Measurements from ENCODE around the gene PCA3. TPM values are rescaled to one million over a fixed set of nuclear protein-coding genes. Genes with fewer than 3 reads are reported as not detected.
"Not testable (repeated sequence)": the region's sequence is repeated elsewhere in the genome, so short reads cannot be mapped to it uniquely, and the experiment has no call there.

Gene PCA3
- total RNA-seq, 1 experiment from 2014 or later, result not detected

DNA sequence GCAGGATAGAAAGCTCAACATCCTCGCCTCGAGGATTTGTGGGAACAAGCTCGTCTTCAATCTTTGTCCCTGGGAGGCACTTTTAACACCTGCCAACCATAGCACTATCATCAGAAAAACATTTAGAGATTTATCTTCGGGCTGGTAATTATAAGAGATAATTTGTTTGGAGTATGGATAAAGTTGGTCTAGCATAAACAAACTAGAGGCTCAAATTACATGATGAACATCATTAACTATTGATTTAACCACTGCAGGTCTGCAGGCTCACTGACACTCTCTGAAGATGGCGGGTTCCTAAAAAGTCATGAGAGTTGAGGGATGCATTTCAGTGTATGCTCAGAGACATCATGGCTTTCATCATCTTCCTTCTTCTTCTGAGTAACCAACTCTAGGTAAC is 25.8 kb upstream of the PCA3 start:
- Histone ChIP-seq H3K79me2 (ENCODE audit: low read depth) (no peaks in the 10 kb centered on the region), H3K4me3 (no peak overlapping the region), H3K9me2 (ENCODE audit: insufficient read depth) (no peaks in the 10 kb centered on the region; the same call in 1 of the 2 replicates), H3F3A (ENCODE audit: insufficient read depth, low read depth) (no peaks in the 10 kb centered on the region), H3K27ac (no peak overlapping the region), H3K27me3 (ENCODE audit: insufficient read depth, low read depth) (peaks cover 42% of the 10 kb centered on the region), H3K36me3 (ENCODE audit: low read depth) (no peaks in the 10 kb centered on the region), H3K4me2 (no peak overlapping the region), H4K20me1 (ENCODE audit: insufficient read depth) (no peaks in the 10 kb centered on the region), H3K9me3 (ENCODE audit: insufficient read depth, low read depth) (peaks cover 3% of the 10 kb centered on the region; the same call in 1 of the 2 replicates), H2AFZ (no peak overlapping the region), H3K4me1 (replicated peaks; ENCODE audit: insufficient read depth) (no peaks in the 10 kb centered on the region)
- no peak for DNase-seq
- no peak for TF ChIP-seq EZH2 (IDR thresholded peaks at IDR 0.05; ENCODE audit: low read depth)
- TF ChIP-seq, protein P1, sequence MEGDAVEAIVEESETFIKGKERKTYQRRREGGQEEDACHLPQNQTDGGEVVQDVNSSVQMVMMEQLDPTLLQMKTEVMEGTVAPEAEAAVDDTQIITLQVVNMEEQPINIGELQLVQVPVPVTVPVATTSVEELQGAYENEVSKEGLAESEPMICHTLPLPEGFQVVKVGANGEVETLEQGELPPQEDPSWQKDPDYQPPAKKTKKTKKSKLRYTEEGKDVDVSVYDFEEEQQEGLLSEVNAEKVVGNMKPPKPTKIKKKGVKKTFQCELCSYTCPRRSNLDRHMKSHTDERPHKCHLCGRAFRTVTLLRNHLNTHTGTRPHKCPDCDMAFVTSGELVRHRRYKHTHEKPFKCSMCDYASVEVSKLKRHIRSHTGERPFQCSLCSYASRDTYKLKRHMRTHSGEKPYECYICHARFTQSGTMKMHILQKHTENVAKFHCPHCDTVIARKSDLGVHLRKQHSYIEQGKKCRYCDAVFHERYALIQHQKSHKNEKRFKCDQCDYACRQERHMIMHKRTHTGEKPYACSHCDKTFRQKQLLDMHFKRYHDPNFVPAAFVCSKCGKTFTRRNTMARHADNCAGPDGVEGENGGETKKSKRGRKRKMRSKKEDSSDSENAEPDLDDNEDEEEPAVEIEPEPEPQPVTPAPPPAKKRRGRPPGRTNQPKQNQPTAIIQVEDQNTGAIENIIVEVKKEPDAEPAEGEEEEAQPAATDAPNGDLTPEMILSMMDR (conservative IDR thresholded peaks at IDR 0.05), result no peak
- ChIA-PET POLR2A (ENCODE audit: unreplicated experiment) (no interaction called here), CTCF (no interaction called here)
- no TSS peak for BruUV-seq (replicated peaks)
- intact Hi-C loops (cut with micrococcal nuclease; ENCODE audit: unreplicated experiment), result no loop called here

DNA sequence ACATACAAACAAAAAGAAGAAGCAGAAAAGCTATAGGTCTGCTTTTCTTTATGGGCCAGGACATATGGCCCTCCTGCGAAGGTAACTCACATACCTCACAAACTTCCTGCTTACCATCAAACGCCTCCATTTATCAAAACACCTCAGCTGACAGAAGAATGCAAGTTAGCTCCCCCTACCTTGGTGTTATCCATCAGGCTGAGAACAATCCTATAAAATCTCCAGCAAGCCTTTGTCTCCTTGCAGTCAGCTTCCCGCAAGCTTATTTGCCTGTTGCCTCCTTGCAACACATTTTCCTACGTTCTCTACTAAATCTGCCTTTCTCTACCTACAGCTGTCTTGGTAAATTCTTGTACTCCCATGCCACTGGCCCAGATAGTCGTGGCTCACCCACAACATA is 22.7 kb upstream of the PCA3 start:
- CTCF ChIA-PET, result no interaction called here
- H3K27me3 ChIP-seq (ENCODE audit: insufficient read depth, low read depth), result peaks cover 51% of the 10 kb centered on the region
- no peaks in the 10 kb centered on the region for H3K36me3 ChIP-seq (ENCODE audit: low read depth)
- POLR2A ChIA-PET (ENCODE audit: unreplicated experiment), result no interaction called here
- H4K20me1 ChIP-seq (ENCODE audit: insufficient read depth), result no peaks in the 10 kb centered on the region
- BruUV-seq (replicated peaks), result no TSS peak
- no peaks in the 10 kb centered on the region for H3K4me1 ChIP-seq (replicated peaks; ENCODE audit: insufficient read depth)
- DNase-seq, result no peak
- H3K27ac ChIP-seq, result no peak overlapping the region
- H3F3A ChIP-seq (ENCODE audit: insufficient read depth, low read depth), result no peaks in the 10 kb centered on the region
- H2AFZ ChIP-seq, result no peak overlapping the region
- no peaks in the 10 kb centered on the region; the same call in 1 of the 2 replicates for H3K9me2 ChIP-seq (ENCODE audit: insufficient read depth)
- H3K4me2 ChIP-seq, result no peak overlapping the region
- H3K79me2 ChIP-seq (ENCODE audit: low read depth), result no peaks in the 10 kb centered on the region
- no peak overlapping the region for H3K4me3 ChIP-seq
- intact Hi-C loops (cut with micrococcal nuclease; ENCODE audit: unreplicated experiment), result no loop called here
- TF ChIP-seq, protein P1 (conservative IDR thresholded peaks at IDR 0.05), result no peak
- TF ChIP-seq EZH2 (IDR thresholded peaks at IDR 0.05; ENCODE audit: low read depth), result no peak
- H3K9me3 ChIP-seq (ENCODE audit: insufficient read depth, low read depth), result peaks cover 3% of the 10 kb centered on the region; the same call in 1 of the 2 replicates

DNA sequence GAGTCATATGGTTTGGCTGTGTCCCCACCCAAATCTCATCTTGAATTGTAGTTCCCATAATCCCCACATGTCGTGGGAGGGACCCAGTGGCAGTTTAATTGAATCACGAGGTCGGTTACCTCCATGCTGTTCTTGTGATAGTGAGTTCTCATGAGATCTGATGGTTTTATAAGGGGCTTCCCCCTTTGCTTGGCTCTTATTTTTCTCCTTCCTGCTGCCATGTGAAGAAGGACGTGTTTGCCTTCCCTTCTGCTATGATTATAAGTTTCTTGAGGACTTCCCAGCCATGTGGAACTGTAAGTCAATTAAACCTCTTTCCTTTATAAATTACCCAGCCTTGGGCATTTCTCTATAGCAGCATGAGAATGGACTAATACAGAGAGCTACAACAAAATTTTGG is 21.3 kb upstream of the PCA3 start:
- H3K79me2 ChIP-seq (ENCODE audit: low read depth); H3K4me3 ChIP-seq; H3F3A ChIP-seq (ENCODE audit: insufficient read depth, low read depth); DNase-seq; H3K9me3 ChIP-seq (ENCODE audit: insufficient read depth, low read depth); CTCF ChIA-PET; POLR2A ChIA-PET (ENCODE audit: unreplicated experiment); H3K4me1 ChIP-seq (replicated peaks; ENCODE audit: insufficient read depth); H3K4me2 ChIP-seq; H3K9me2 ChIP-seq (ENCODE audit: insufficient read depth); BruUV-seq (replicated peaks); H4K20me1 ChIP-seq (ENCODE audit: insufficient read depth); intact Hi-C loops (cut with micrococcal nuclease; ENCODE audit: unreplicated experiment); H3K27ac ChIP-seq; H3K36me3 ChIP-seq (ENCODE audit: low read depth); H2AFZ ChIP-seq: not testable (repeated sequence)
- H3K27me3 ChIP-seq (ENCODE audit: insufficient read depth, low read depth), result peaks cover 52% of the 10 kb centered on the region

DNA sequence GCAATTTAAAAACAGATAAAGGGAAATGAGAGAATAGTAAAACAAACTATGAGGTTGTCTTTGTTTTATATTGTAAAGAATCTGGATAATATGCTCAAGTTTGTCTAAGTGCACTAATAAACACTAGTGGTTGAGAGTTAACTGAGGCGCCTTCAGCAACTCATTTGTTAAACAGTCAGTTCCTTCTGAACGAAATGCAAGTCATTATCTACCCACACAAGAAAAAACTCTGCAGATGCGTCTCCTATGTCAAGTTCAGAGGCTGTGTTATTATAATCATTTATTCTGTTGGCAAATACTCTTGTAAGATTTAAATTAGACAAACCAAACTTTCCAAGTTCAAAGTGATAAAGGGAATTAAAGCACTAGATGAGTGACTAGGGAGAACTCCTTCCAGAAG is 20.3 kb upstream of the PCA3 start:
- POLR2A ChIA-PET (ENCODE audit: unreplicated experiment), result no interaction called here

More for the DNA sequence above, 20.3 kb upstream of the PCA3 start:
- Histone ChIP-seq H3K9me3 (ENCODE audit: insufficient read depth, low read depth) (no peaks in the 10 kb centered on the region), H3K79me2 (ENCODE audit: low read depth) (no peaks in the 10 kb centered on the region), H2AFZ (no peak overlapping the region), H3K36me3 (ENCODE audit: low read depth) (no peaks in the 10 kb centered on the region), H3K27ac (no peak overlapping the region), H3K4me1 (replicated peaks; ENCODE audit: insufficient read depth) (no peaks in the 10 kb centered on the region), H3K9me2 (ENCODE audit: insufficient read depth) (no peaks in the 10 kb centered on the region), H3K4me2 (no peak overlapping the region), H3K4me3 (no peak overlapping the region), H3F3A (ENCODE audit: insufficient read depth, low read depth) (no peaks in the 10 kb centered on the region), H4K20me1 (ENCODE audit: insufficient read depth) (no peaks in the 10 kb centered on the region), H3K27me3 (ENCODE audit: insufficient read depth, low read depth) (peaks cover 52% of the 10 kb centered on the region)
- no peak for TF ChIP-seq EZH2 (IDR thresholded peaks at IDR 0.05; ENCODE audit: low read depth)
- TF ChIP-seq, protein P1 (conservative IDR thresholded peaks at IDR 0.05), result no peak
- BruUV-seq (replicated peaks), result no TSS peak
- intact Hi-C loops (cut with micrococcal nuclease; ENCODE audit: unreplicated experiment), result no loop called here
- CTCF ChIA-PET, result no interaction called here
- no peak for DNase-seq

Measured in PC-9 (cell line).